ENCODE results near the gene CARD11.

- TF ChIP-seq CTCF (IDR thresholded peaks at IDR 0.05) (no peak), POLR2A (IDR thresholded peaks at IDR 0.05) (no peak)
Measured at GRCh38 chr7:2969398-2970306, 74.0 kb downstream of the CARD11 start.
